ENCODE data around the gene PRKN. TPM values are rescaled to one million over a fixed set of nuclear protein-coding genes. Genes with fewer than 3 reads are reported as not detected.

The PRKN gene
- total and polyA plus RNA-seq, 9 donors, result 3.0 to 15.0 (median 9.2) TPM

GRCh38 chr6:162450358-162450757 lies 277.2 kb downstream of the PRKN start:
- WGBS, 3 donors, result 26 to 33% (median 28%) methylated on average over 9 of the region's 9 CpGs
- intact Hi-C loops (cut with DNase I), result no loop called here

DNA sequence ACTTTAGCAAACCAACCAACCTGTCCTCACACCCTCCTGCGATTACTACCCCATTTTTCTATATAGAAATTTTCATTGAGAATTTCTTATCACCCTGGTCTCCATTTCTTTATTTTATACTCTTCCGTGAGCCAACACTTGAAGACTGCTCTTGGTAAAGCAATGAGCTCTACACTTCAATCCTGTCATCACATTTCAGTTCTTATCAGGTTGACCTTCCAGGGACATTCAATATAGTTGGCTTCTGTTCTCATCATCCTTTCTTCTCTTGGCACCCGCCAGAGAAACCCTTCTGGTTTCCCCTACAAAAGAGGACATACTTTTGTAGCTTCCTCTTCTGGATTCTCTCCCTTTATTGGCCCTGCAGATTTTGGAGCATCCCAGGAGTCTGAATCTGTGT lies 279.3 kb downstream of the PRKN start:
- intact Hi-C loops (cut with DNase I), result no loop called here
- WGBS, 3 donors, result 86 to 97% (median 96%) methylated on average over 3 of the region's 3 CpGs

More at GRCh38 chr6:162450358-162450757, 277.2 kb downstream of the PRKN start:
- H3K4me3 ChIP-seq, result no peak overlapping the region
- no peaks in the 10 kb centered on the region for H3K4me1 ChIP-seq (ENCODE audit: insufficient read depth)
- no peaks in the 10 kb centered on the region for H3K36me3 ChIP-seq
- peak in 1 of 5 donors; percentile 15 for DNase-seq
- no peak for TF ChIP-seq POLR2A (IDR thresholded peaks at IDR 0.05)
- TF ChIP-seq, protein P1, sequence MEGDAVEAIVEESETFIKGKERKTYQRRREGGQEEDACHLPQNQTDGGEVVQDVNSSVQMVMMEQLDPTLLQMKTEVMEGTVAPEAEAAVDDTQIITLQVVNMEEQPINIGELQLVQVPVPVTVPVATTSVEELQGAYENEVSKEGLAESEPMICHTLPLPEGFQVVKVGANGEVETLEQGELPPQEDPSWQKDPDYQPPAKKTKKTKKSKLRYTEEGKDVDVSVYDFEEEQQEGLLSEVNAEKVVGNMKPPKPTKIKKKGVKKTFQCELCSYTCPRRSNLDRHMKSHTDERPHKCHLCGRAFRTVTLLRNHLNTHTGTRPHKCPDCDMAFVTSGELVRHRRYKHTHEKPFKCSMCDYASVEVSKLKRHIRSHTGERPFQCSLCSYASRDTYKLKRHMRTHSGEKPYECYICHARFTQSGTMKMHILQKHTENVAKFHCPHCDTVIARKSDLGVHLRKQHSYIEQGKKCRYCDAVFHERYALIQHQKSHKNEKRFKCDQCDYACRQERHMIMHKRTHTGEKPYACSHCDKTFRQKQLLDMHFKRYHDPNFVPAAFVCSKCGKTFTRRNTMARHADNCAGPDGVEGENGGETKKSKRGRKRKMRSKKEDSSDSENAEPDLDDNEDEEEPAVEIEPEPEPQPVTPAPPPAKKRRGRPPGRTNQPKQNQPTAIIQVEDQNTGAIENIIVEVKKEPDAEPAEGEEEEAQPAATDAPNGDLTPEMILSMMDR (IDR thresholded peaks at IDR 0.05), result no peak
- no peak for TF ChIP-seq EP300 (IDR thresholded peaks at IDR 0.05)
- H3K27me3 ChIP-seq, result no peaks in the 10 kb centered on the region
- H3K9me3 ChIP-seq, result no peaks in the 10 kb centered on the region
- no peak overlapping the region for H3K27ac ChIP-seq

DNA sequence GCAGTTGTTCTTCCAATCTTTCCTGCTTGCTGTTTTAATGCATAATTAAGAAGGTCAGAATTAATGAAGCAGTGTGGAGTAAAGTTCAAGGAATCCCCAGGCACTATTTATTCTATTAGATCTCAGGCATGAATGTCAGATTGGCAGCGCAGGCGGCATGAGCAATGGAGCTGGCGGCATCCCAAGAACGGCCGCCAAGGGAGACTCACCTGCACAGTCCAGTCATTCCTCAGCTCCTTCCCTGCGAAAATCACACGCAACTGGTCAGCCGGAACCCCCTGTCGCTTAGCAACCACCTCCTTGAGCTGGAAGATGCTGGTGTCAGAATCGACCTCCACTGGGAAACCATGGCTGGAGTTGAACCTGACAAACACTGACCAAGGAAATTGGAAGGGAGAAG lies 284.5 kb downstream of the PRKN start:
- TF ChIP-seq POLR2A (IDR thresholded peaks at IDR 0.05) (no peak), EP300 (IDR thresholded peaks at IDR 0.05) (no peak)
- TF ChIP-seq, protein P1 (IDR thresholded peaks at IDR 0.05), result no peak
- H3K4me3 ChIP-seq, result no peak overlapping the region
- no peaks in the 10 kb centered on the region for H3K4me1 ChIP-seq (ENCODE audit: insufficient read depth)
- H3K27me3 ChIP-seq, result no peaks in the 10 kb centered on the region
- no peaks in the 10 kb centered on the region for H3K9me3 ChIP-seq
- 86 to 90% (median 90%) methylated on average over 10 of the region's 10 CpGs for WGBS, 3 donors
- H3K27ac ChIP-seq, result no peak overlapping the region
- no peak for DNase-seq
- intact Hi-C loops (cut with DNase I), result no loop called here
- no peaks in the 10 kb centered on the region for H3K36me3 ChIP-seq

More for the DNA sequence above, 279.3 kb downstream of the PRKN start:
- TF ChIP-seq EP300 (IDR thresholded peaks at IDR 0.05), result no peak
- TF ChIP-seq, protein P1 (IDR thresholded peaks at IDR 0.05), result no peak
- no peak for TF ChIP-seq POLR2A (IDR thresholded peaks at IDR 0.05)
- H3K9me3 ChIP-seq, result no peaks in the 10 kb centered on the region
- H3K27me3 ChIP-seq, result no peaks in the 10 kb centered on the region
- no peak for DNase-seq
- H3K36me3 ChIP-seq, result no peaks in the 10 kb centered on the region
- H3K27ac ChIP-seq, result no peak overlapping the region
- no peaks in the 10 kb centered on the region for H3K4me1 ChIP-seq (ENCODE audit: insufficient read depth)
- no peak overlapping the region for H3K4me3 ChIP-seq

DNA sequence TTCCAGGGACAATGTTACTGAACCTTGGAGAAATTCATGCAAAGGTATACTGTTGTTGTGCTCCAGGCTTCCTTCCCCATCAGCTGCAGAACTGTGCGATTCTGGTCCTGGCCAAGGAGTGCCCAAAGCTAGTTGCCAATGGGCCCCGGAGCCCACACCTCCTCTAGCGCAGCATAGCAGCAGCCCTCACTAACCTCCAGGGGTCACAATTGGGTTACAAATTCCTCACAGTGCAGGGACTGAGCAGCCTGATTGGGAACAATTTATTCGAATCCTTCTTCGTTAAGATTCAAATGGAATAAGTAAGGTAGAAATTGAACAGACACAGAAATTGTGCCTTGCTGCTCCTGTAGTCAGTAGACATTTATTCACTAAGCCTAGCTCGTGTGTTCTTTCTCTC lies 284.9 kb downstream of the PRKN start:
- intact Hi-C loops (cut with DNase I), result no loop called here
- WGBS, 3 donors, result 63 to 83% (median 73%) methylated on average over 6 of the region's 6 CpGs
- TF ChIP-seq, protein P1 (IDR thresholded peaks at IDR 0.05), result no peak
- TF ChIP-seq EP300 (IDR thresholded peaks at IDR 0.05), result no peak

More for the DNA sequence above, 284.9 kb downstream of the PRKN start:
- Histone ChIP-seq H3K27ac (no peak overlapping the region), H3K27me3 (no peaks in the 10 kb centered on the region), H3K4me3 (no peak overlapping the region), H3K36me3 (no peaks in the 10 kb centered on the region), H3K4me1 (ENCODE audit: insufficient read depth) (no peaks in the 10 kb centered on the region), H3K9me3 (no peaks in the 10 kb centered on the region)
- DNase-seq, result no peak
